Chondrocyte (in vitro differentiated cells): ENCODE results near the gene FARP1. TPM values are rescaled to one million over a fixed set of nuclear protein-coding genes. Genes with fewer than 3 reads are reported as not detected.

Experiments used
- DNase-seq: peaks from one replicate; pipeline ENCODE4 v3.0.0; 2021; ENCODE audit warnings: mixed read lengths, low spot score
- H3K27ac Mint-ChIP-seq: one replicate; pipeline ENCODE4 v1.8.0; 2021; ENCODE audit warnings: mild to moderate bottlenecking, moderate library complexity, mixed read lengths; ENCODE audit not compliant: unreplicated experiment
- H3K27me3 Mint-ChIP-seq: 2 replicates; pipeline ENCODE4 v1.8.0; 2021; ENCODE audit warnings: low read depth, mixed read lengths
- H3K36me3 Mint-ChIP-seq: 2 replicates; pipeline ENCODE4 v1.8.0; 2021; ENCODE audit warnings: low read depth, mixed read lengths
- H3K4me1 Mint-ChIP-seq: 2 replicates; pipeline ENCODE4 v1.8.0; 2021; ENCODE audit warnings: low read depth, mild to moderate bottlenecking, mixed read lengths
- H3K4me3 Mint-ChIP-seq: one replicate; pipeline ENCODE4 v1.8.0; 2021; ENCODE audit warnings: mild to moderate bottlenecking, moderate library complexity, mixed read lengths; ENCODE audit not compliant: unreplicated experiment
- H3K9me3 Mint-ChIP-seq: 2 replicates; pipeline ENCODE4 v1.8.0; 2021; ENCODE audit warnings: low read depth, mixed read lengths
- CTCF ChIP-seq: fragments of 200-600 bp; sonication (generic); IDR thresholded peaks from 2 replicates; pipeline ENCODE4 v1.5.0; 2021; ENCODE audit warnings: antibody characterized with exemption, mild to moderate bottlenecking, moderate library complexity
- total RNA-seq: library from RNA; stranded (reverse); gene quantifications from 3 replicates; pipeline ENCODE4 v1.2.1, GENCODE V29; 2021

Gene FARP1
- total RNA-seq, 1 donor from 2014 or later: 331 TPM

- Mint-ChIP-seq H3K27ac (peak overlapping the region; percentile 57), H3K9me3 (no peaks in the 10 kb centered on the region)
Observed at GRCh38 chr13:98157188-98157587, 14.3 kb downstream of the FARP1 start.

DNA sequence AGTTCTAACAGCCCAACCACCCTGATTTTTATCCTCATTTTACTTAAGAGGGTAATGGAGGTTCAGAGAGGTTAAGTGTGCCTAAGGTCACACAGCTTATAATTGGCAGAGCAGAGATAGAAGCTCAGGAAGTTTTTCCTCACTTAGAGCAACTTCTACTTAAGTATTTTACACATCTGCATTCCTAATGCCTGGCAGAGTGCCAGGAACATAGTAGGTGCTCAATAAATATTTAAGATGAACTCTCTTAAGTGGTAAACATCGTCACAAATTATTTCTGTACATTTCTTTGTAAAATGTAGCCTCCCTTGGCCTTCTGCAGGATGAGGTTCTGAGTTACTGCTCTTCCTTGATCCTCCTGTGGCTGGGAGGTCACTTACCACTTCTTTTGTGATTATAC is 14.7 kb downstream of the FARP1 start:
- Mint-ChIP-seq H3K27me3 (no peaks in the 10 kb centered on the region), H3K4me1 (peaks cover 56% of the 10 kb centered on the region), H3K9me3 (no peaks in the 10 kb centered on the region), H3K36me3 (peaks cover 13% of the 10 kb centered on the region), H3K27ac (no peak overlapping the region), H3K4me3 (no peak overlapping the region)
- no peak for DNase-seq
- no peak for TF ChIP-seq CTCF

More at GRCh38 chr13:98157188-98157587, 14.3 kb downstream of the FARP1 start:
- H3K4me1 Mint-ChIP-seq: peaks cover 60% of the 10 kb centered on the region
- no peaks in the 10 kb centered on the region for H3K27me3 Mint-ChIP-seq
- DNase-seq: no peak
- H3K4me3 Mint-ChIP-seq: no peak overlapping the region
- TF ChIP-seq CTCF: no peak
- peaks cover 11% of the 10 kb centered on the region for H3K36me3 Mint-ChIP-seq

DNA sequence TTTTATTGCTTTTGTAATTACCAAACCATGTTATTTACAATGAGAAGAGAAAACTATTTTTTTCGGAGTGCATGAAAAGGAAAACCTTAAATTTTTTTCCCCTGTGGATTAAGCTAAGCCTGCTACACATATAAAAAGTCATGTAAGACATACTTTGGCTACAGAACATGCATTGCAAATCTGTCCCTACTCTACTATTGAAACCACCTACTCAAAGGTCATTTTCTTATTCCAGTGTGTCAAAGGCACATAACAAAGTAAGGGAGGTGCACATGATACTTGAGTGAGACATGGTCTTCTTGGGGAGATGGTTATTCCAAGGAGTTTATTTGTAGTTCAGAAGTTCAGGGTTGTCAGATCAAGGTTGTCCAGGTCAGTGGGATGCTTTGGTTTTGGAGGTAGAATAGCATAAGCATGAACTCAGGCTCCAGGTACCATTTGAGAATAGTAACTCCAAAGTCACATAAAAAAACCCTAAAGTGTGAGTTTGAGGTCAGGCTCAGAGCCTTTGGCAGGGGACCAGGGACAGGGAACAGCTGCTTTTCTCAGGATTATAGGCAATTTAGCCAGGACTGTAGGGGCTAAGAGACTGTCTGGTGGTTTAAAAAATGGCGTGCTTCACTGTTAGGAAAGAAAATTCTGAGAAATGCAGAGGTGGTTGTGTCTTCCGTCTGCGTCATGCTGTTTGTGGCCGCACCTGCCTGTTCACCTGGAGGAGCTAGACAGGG is 15.4 kb downstream of the FARP1 start:
- Mint-ChIP-seq H3K4me1 (peaks cover 51% of the 10 kb centered on the region), H3K9me3 (no peaks in the 10 kb centered on the region), H3K36me3 (peaks cover 15% of the 10 kb centered on the region), H3K27ac (no peak overlapping the region), H3K4me3 (no peak overlapping the region), H3K27me3 (no peaks in the 10 kb centered on the region)
- TF ChIP-seq CTCF: no peak
- no peak for DNase-seq

DNA sequence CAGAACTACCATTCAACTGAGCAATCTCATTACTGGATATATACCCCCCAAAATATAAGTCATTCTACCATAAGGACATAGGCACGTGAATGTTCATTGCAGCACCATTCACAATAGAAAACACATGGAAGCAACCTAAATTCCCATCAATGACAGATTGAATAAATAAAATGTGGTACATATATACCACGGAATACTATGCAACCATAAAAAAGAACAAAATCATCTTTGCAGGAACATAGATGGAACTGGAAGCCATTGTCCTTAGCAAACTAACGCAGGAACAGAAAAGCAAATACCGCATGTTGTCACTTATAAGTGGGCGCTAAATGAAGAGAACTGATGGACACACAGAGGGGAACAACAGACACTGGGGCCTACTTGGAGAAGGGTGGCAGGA is 20.0 kb downstream of the FARP1 start:
- no peaks in the 10 kb centered on the region for H3K9me3 Mint-ChIP-seq
- H3K36me3 Mint-ChIP-seq: peaks cover 12% of the 10 kb centered on the region
- DNase-seq: no peak
- H3K27me3 Mint-ChIP-seq: no peaks in the 10 kb centered on the region
- H3K4me3 Mint-ChIP-seq: no peak overlapping the region
- H3K27ac Mint-ChIP-seq: no peak overlapping the region
- no peak for TF ChIP-seq CTCF
- peaks cover 36% of the 10 kb centered on the region for H3K4me1 Mint-ChIP-seq

GRCh38 chr13:98169331-98169730 is 26.4 kb downstream of the FARP1 start:
- Mint-ChIP-seq H3K9me3 (peaks cover 4% of the 10 kb centered on the region), H3K27ac (peak overlapping the region; percentile 78), H3K4me3 (no peak overlapping the region), H3K27me3 (no peaks in the 10 kb centered on the region), H3K36me3 (peaks cover 4% of the 10 kb centered on the region), H3K4me1 (peaks cover 74% of the 10 kb centered on the region)
- no peak for TF ChIP-seq CTCF
- no peak for DNase-seq
